HG02852 (cell line): ENCODE results near the gene BTBD17.

ENCODE experiments used
- ATAC-seq: cut with Tn5 transposase; IDR thresholded peaks from one replicate; pipeline ENCODE4 v1.9.1; 2021; ENCODE audit warnings: mild to moderate bottlenecking, moderate library complexity; ENCODE audit not compliant: unreplicated experiment

Gene BTBD17

GRCh38 chr17:74339537-74340195, 22.0 kb downstream of the BTBD17 start:
- no peak for ATAC-seq

DNA sequence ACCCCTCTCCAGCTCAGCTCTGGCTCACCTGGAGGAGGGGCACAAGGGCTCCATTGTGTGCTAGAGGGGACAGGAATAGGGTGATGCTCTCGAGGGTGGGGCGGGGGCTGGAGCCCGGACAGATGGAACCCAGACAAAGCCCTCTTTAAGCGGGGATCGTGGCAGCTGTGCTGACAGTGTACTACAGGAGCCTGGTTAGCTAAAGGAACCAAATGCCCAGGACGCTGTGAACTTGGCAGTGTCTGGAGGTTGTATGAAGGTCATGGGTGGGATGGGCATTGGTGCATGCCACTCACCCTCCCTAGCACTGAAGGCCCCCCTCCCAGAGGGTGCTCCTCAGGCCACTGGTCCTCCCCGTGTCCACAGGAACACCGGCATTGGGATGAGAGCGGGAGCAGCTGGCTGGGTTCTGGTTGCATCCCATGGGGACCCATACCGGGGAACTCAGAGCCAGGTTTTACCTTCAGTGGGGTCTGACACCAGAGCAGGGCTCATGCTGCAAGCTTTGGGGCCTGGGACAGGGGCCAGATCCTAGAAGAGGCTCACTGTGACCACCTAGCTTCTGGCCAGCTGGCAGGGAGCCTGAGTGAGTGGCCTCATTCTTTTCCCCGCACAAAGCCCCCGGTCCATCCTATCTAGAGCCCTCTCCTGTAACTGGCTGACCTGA, 23.7 kb downstream of the BTBD17 start:
- ATAC-seq, result no peak

- ATAC-seq, result no peak
These were observed 25.4 kb downstream of the BTBD17 start for GRCh38 chr17:74336307-74336706.

GRCh38 chr17:74335529-74336062, 26.1 kb downstream of the BTBD17 start:
- no peak for ATAC-seq

DNA sequence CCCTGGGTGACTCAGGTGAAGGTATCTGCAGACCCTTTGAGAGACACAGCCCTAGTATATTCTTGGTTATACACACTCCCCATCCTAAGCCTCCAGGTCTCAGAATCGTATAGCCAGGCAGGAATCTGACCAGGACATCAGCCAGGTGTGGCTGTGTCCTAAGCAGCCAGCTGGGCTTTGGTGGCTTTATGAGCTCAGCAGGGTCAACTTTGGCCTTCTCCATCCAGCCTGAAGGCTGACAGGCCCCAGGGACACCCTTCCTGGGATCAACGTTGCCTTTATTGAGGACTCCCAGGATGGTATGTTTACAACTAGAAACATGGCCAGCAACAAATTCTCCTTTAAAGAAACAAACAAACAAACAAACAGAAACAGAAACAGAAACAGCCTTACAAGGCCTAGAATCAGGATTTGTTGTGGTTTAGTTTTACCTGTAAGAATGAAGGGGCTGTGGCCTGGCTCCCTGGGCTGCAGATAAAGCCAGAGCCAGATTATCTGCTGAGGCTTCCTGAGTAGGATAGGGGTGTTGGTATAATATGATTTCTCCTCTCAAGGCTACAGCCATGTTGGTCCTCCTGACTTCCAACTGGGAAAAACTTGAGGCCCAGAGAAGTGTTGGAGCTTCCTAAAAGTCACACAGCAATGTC, 27.2 kb downstream of the BTBD17 start:
- no peak for ATAC-seq

DNA sequence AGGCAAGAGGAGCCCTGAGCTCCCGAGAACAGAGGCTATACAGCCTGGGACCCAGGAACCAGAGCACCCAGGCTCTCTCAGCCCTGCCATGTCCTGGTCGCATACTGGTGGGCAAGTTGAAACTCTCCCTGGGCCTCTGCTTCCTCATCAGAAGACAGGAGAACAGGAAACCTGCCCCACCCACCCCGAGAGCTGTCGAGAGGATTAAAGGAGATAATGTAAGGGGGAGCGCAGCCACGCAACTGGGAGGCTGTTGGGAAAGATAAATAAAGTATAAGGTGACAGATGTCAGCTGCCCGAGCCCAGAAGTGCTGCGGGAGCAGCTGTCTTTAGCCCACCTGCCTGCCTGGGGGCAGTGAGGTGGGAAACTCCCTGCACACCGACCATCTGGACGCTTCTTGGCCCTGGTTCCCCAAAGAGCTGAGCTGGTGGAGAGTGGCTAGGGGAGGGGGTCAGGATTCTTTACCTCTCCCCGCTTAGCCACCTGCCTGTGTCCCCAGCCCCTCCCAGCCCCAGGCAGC, 28.8 kb downstream of the BTBD17 start:
- ATAC-seq, result no peak

DNA sequence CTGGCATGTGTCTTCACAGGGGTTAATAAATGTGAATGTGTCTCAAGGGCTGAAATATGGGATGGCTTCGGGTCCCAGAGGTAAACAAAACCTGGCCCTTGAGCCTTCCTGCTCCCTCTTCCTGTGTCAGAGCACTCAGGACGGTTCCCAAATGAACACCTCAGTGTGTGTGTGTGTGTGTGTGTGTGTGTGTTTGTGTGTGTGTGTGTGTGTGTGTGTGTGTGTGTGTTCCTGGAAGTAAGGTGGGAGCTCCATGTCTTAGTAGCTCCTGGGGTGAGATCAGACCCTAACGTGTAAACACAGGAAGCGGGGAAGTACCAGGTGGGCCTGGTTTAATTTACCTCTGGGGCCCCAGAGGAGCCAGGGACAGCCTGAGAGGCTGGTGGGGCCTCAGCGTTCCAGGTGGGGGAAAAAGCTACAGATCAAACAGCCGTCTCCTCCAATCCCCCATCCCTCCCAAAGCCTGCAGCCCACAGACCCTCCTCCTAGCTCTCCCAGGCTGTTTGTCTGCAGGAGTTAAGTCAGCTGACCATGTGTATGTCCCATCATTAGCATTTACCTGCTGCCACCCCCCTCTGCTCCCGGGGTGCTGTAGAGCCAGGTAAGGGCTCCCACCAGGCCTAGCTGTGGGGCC, 29.5 kb downstream of the BTBD17 start:
- no peak for ATAC-seq

GRCh38 chr17:74330446-74330845, 31.2 kb downstream of the BTBD17 start:
- ATAC-seq, result no peak

DNA sequence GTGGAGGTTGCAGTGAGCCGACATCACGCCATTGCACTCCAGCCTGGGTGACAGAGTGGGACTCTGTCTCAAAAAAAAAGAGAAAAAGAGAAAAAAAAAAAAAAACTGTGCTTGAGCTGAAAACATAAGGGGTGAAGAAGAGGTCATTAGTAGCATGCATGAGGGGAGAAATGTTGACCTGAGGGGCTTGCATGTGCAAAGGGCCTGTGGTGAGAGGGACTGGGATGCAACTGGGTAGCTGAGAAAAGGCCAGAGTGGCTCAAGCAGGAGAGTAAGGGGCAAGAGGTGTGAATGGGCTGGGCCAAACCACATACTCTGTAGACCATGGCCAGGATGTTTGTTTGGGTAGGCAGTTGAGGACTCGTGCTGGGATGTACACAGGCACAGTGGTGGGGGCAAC, 32.3 kb downstream of the BTBD17 start:
- no peak for ATAC-seq

DNA sequence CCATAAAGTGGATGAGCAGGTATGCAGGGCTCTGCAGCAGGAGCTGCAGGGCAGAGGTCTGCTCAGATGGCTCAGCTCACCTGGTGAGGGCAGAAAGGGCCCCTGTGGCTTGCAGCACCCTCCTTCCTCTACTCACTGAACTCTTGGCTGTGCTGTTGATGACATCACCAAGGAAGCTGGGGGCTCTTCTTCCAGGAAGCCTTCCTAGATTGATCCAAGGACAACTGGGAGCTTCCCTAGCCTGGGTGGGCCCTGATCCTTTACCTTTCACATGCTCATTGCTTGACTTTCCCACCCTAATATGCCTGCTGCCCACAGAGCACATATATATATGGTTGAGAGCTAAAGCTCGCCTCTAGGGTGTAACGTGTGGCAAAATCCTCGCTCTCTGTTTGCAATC, 33.2 kb downstream of the BTBD17 start:
- no peak for ATAC-seq

GRCh38 chr17:74326506-74326905, 35.2 kb downstream of the BTBD17 start:
- no peak for ATAC-seq

DNA sequence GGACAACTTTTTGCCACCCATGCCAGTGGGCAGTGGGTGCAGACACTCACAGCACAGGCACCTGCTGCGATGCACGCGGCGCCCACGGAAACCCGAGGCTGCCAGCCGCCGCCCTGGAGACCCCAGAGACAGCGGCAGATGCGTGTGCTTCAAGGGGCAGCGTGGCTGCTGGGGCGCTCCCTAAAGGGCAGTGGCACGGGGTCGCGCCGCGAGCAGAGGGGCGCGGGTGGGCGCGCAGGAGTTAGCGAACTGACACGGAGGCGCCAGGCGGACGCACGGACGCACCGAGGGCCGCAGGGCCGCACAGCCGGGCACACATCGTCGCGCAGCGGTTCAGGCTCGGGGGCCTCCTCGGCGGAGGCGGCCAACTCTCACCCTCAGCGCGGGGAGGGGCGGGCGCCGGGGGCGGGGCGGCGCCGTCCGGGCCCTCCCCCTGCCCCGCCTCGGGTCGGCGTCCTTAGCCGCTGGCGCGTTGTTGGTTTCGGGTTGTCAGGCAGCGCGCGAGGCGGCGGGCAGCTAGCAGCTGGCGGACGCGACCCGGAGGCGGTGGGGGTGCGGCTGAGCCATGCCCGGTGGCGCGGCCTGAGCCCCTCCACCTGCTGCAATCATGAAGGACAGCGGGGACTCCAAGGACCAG, 35.8 kb downstream of the BTBD17 start, which contains the start of gene KIF19:
Gene KIF19 (plus strand): TSS at position 484 of the 637 bp plus-strand sequence. CDS start 124 bp downstream, at position 608.
- ATAC-seq, result no peak

- ATAC-seq, result no peak
These were observed 36.3 kb downstream of the BTBD17 start for GRCh38 chr17:74325376-74325742.

DNA sequence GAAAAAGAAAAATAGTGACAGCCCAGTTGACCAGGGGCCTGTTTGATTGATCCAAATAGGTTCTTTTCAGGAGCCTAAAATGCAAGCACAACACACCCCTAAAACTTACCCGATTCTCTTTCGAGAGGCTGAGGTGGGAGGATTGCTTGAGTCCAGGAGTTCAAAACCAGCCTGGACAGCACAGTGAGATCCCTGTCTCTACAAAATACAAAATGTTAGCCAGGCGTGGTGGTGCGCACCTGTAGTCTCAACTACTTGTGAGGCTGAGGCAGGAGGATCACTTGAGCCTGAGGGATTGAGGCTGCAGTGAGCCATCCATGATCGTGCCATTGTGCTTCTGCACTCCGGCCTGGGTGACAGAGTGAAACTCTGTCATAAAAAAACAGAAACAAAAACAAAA, 37.1 kb downstream of the BTBD17 start:
- no peak for ATAC-seq

DNA sequence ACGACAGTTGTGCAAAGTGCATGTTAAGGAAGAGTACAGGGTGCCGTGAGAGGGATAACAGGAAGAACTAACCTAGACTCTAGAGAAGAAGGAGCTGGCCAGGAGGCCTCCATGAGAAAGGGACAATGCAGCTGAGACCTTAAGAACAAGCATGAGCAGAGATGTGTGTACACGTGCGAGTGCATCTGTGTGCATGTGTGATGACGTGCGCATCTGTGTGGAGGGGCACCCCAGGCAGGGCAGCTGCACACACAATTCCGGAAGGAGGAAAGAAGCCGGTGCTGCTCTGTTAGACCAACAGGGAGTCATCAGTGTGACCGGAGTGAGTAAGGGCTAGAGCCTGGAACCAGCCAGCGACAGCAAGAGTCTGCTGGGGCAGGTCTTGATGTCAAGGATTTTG, 43.3 kb downstream of the BTBD17 start:
- ATAC-seq, result no peak

DNA sequence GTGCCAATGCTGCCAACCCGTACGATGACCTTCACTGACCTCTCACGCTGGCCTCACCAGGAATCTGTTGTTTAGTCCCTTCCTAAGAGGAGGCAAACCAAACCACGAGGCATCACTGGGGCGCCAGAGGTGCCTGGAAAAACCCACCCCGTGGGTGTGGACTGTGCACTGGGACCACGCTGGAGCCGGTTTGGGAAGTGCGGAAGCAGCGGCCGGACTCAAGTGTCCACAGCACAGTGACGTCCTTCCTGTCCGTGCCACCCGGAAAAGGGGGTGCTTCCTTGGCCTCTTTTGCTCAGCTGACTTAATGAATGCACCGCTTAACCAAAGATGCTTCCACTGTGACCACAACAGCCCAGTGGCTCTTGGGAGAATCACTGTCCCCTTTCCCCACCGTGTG, 44.6 kb downstream of the BTBD17 start:
- no peak for ATAC-seq

- ATAC-seq, result no peak
These were observed 45.4 kb downstream of the BTBD17 start for GRCh38 chr17:74316220-74316619.

- no peak for ATAC-seq
These were observed 46.8 kb downstream of the BTBD17 start for GRCh38 chr17:74314877-74315276.

GRCh38 chr17:74309902-74310301, 51.8 kb downstream of the BTBD17 start:
- ATAC-seq, result no peak

GRCh38 chr17:74307984-74308773, 53.5 kb downstream of the BTBD17 start:
- no peak for ATAC-seq
